ENCODE measurements around the gene SLC23A2. TPM values are rescaled to one million over a fixed set of nuclear protein-coding genes. Genes with fewer than 3 reads are reported as not detected.

SLC23A2 gene
- total RNA-seq, 4 donors from 2014 or later = 9.6 to 17.0 (median 13.5) TPM

GRCh38 chr20:5020760-5021159, 19.4 kb upstream of the SLC23A2 start:
- TF ChIP-seq CTCF (IDR thresholded peaks at IDR 0.05; ENCODE audit: low read depth) = no peak

GRCh38 chr20:5013682-5014447, 12.6 kb upstream of the SLC23A2 start:
- TF ChIP-seq CTCF (IDR thresholded peaks at IDR 0.05; ENCODE audit: low read depth) = no peak

- no peak for TF ChIP-seq CTCF (IDR thresholded peaks at IDR 0.05; ENCODE audit: low read depth)
Measured at GRCh38 chr20:5008759-5009158, 7.4 kb upstream of the SLC23A2 start.

GRCh38 chr20:5005326-5005725, 4.0 kb upstream of the SLC23A2 start:
- no peak for TF ChIP-seq CTCF (IDR thresholded peaks at IDR 0.05; ENCODE audit: low read depth)

- no peak for TF ChIP-seq CTCF (IDR thresholded peaks at IDR 0.05; ENCODE audit: low read depth)
Measured at GRCh38 chr20:5003626-5004025, 2.3 kb upstream of the SLC23A2 start.

- no peak for TF ChIP-seq CTCF (IDR thresholded peaks at IDR 0.05; ENCODE audit: low read depth)
Measured at GRCh38 chr20:5002077-5002413, 735 bp upstream of the SLC23A2 start.

- no peak for TF ChIP-seq CTCF (IDR thresholded peaks at IDR 0.05; ENCODE audit: low read depth)
Measured at GRCh38 chr20:5000263-5001173, 792 bp downstream of the SLC23A2 start.

Data from subcutaneous adipose tissue (tissue), 4 donors.